ENCODE data around the gene KPNB1. TPM values are rescaled to one million over a fixed set of nuclear protein-coding genes. Genes with fewer than 3 reads are reported as not detected.

The KPNB1 gene
- total RNA-seq, 1 experiment from 2014 or later: 742 TPM

DNA sequence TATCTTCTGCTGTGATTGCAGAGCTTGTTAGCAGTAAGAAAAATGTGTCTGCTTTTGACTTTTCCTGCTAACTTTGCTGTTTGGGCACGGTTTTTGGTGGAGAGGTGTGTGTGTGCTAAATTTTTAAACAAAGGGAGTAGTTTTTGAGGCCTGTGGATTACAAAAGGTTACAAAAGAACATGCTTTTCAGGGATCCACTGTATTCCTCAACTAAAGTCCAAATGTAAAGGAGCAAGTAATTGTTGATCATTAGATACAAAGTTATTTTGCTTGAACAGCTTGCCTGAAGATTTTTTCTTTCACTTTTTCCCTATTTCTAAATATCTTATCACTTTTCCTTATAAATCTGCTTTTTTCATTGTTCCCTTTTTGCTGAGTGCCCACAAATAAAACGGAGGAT lies 2.0 kb downstream of the KPNB1 start:
- Histone ChIP-seq H3K56ac (ENCODE audit: insufficient read length, low read depth, low read length) (no peak overlapping the region), H3K27ac (ENCODE audit: insufficient read length, low read depth, low read length) (no peak overlapping the region), H3K27me3 (ENCODE audit: insufficient read depth, low read length) (no peaks in the 10 kb centered on the region), H3K4ac (ENCODE audit: low read depth, low read length) (no peak overlapping the region), H2BK20ac (ENCODE audit: low read depth, low read length, poor library complexity, severe bottlenecking) (no peak overlapping the region), H2AFZ (ENCODE audit: low read length) (no peak overlapping the region), H2AK5ac (ENCODE audit: insufficient read length, low read length) (no peak overlapping the region), H3K79me2 (ENCODE audit: insufficient read depth, low read length) (peaks cover 29% of the 10 kb centered on the region), H4K8ac (replicated peaks; ENCODE audit: insufficient read length, low read depth, low read length) (no peak overlapping the region), H3K4me1 (ENCODE audit: insufficient read depth, low read length) (no peaks in the 10 kb centered on the region), H3K4me2 (ENCODE audit: insufficient read depth, insufficient read length, low read length) (peak overlapping the region; percentile 89), H3T11ph (ENCODE audit: low read length) (no peak overlapping the region), H4K5ac (ENCODE audit: insufficient read length, low read depth, low read length) (no peak overlapping the region), H2BK120ac (ENCODE audit: low read depth, low read length, poor library complexity, severe bottlenecking) (no peak overlapping the region), H4K20me1 (ENCODE audit: control insufficient read depth, insufficient read depth, insufficient read length) (no peaks in the 10 kb centered on the region), H3K23ac (ENCODE audit: insufficient read length, low read depth, low read length) (no peak overlapping the region), H3K18ac (ENCODE audit: insufficient read length, low read depth, low read length) (no peak overlapping the region), H3K14ac (ENCODE audit: insufficient read depth, low read length) (no peak overlapping the region), H3K9ac (ENCODE audit: extremely low read depth, insufficient read length, low read length) (peak overlapping the region; percentile 45), H4K91ac (ENCODE audit: insufficient read length, low read depth, low read length) (no peak overlapping the region), H2BK12ac (ENCODE audit: insufficient read length, low read depth, low read length) (no peak overlapping the region), H2BK15ac (ENCODE audit: low read depth, low read length) (no peak overlapping the region), H2BK5ac (ENCODE audit: insufficient read length, low read length) (no peak overlapping the region), H3K79me1 (ENCODE audit: insufficient read depth, low read depth, low read length, poor library complexity, severe bottlenecking) (peaks cover 9% of the 10 kb centered on the region), H3K9me3 (ENCODE audit: control insufficient read depth, low read depth, low read length) (no peaks in the 10 kb centered on the region), H3K23me2 (ENCODE audit: insufficient read length, low read depth, low read length, poor library complexity, severe bottlenecking) (peaks cover 11% of the 10 kb centered on the region)
- no peaks in the 10 kb centered on the region for H3K27me3 Mint-ChIP-seq (ENCODE audit: low read depth)
- H3K9me3 Mint-ChIP-seq: no peaks in the 10 kb centered on the region; a peak in 1 of 5 replicates
- TF ChIP-seq CTCF (conservative IDR thresholded peaks at IDR 0.05): no peak
- WGBS (ENCODE audit: extremely low coverage, insufficient read length, low lambda C conversion rate): no CpG with 5 or more reads among the region's 2 CpGs
- peak overlapping the region; percentile 89 for H3K4me3 Mint-ChIP-seq
- H3K36me3 Mint-ChIP-seq (ENCODE audit: insufficient read depth in 1 of 3, low read depth in 3 of 3): peaks cover 50 to 61% (median 57%) of the 10 kb centered on the region in 3 experiments
- peaks cover 34 to 44% of the 10 kb centered on the region in 2 experiments for H3K4me1 Mint-ChIP-seq
- DNase-seq: no peak
- H3K27ac Mint-ChIP-seq: peak overlapping the region in 1 of 3 experiments; percentile 55; a peak in 4 of 7 replicates
